Hepatocyte (in vitro differentiated cells): Measurements from ENCODE around the gene GLIPR1.
A peak's percentile ranks its signal among the peaks of the same experiment; 100 is the strongest.

ENCODE experiments used
- CTCF ChIP-seq: fragments of 200-600 bp; sonication (generic); IDR thresholded peaks from 2 replicates; pipeline ENCODE4 v1.5.1; 2016; ENCODE audit warnings: antibody characterized with exemption, mild to moderate bottlenecking; ENCODE audit not compliant: poor library complexity
- EZH2 ChIP-seq: fragments of 200-600 bp; sonication (generic); IDR thresholded peaks from 2 replicates; pipeline ENCODE4 v1.6.1; 2016; ENCODE audit warnings: antibody characterized with exemption, mild to moderate bottlenecking, borderline replicate concordance
- EZH2phosphoT487 ChIP-seq: fragments of 200-600 bp; sonication (generic); IDR thresholded peaks from one replicate; pipeline ENCODE4 v1.6.1; 2018; ENCODE audit warnings: antibody characterized with exemption, mild to moderate bottlenecking, low read depth, moderate library complexity; ENCODE audit not compliant: unreplicated experiment, severe bottlenecking

DNA sequence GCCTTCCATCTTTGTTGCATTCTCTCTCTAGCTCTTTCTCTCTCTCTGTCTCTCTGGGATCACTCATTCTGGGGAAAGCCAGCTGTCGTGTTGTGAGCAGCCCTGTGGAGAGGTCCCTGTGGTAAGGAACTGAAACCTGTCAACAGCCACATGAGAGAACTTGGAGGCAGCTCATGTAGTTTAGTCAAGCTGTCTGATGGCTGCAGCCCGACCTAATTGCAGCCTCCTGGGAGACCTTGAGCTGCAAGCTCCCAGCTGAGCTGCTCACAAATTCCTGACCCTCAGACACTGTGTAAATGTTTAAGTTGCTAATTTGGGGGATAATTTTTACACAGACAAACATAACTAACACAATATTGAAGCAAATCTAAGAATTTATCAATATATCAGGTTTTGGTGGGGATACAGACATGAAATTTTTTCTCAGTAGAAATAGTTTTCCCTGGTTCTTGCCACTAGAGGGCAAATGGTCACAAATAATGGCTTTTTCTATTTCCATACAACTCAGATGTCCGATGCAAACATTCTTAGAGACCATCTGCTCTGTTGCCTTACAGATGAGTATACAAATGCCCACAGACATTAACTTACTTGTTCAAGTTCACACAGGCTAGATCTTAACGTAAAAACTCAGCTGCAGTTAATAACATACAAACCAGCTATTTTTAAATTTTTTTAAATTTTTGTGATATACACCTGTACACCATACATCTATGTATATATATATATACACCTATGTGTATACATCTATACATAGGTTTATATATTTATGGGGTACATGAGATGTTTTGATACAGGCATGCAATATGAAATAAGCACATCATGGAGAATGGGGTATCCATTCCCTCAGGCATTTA is 46.3 kb downstream of the GLIPR1 start:
- TF ChIP-seq CTCF (peak; percentile 76), EZH2 (no peak), EZH2phosphoT487 (no peak)
